GM21390 (cell line): Measurements from ENCODE around the gene MRPL49.
"Not testable (repeated sequence)": the region's sequence is repeated elsewhere in the genome, so short reads cannot be mapped to it uniquely, and the experiment has no call there.

Source experiments
- ATAC-seq: cut with Tn5 transposase; IDR thresholded peaks from one replicate; pipeline ENCODE4 v1.9.1; 2021; ENCODE audit not compliant: unreplicated experiment

MRPL49 gene

DNA sequence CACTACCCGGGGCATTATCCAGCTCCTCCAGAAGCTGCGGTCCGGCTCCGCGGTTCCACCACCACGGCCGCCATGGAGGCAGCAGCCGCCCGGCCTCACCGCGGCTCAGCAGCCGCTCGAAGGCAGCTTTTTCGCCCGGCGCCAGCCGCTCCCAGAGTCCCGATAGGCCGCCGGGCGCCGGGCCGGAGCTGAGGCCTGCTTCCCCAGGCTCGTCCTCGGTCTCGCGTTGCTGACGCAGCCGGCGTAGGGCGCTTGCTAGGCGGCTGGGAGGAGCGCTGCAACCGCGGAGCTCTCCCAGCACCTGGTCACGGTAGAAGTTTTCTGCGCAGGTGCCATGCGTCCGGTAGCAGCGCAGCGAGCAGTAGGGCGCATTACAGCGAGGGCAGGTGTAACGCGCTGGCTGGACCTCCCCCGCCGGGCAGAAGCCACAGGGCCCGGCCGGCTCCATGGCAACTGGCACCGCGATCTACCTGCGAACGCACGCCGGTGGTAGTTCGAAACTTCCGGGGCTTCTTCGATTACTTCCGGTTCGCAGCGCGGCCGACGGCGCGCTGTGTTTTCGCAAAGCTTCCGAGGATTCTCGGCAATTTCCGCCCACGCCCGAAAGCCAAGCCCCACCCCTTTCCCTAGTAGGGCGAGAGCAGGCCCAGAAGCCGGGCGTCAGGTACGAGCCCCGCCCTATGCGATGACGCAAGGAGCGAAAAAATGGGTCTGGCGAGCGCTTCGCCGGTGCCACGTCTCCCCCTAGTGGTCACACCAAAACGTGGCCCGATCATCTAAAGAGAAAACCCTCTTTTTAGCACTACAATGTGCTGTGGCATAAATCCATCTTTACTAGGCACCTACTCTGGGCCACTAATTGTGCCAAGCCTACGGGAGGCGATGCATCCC, 4.7 kb upstream of the MRPL49 start, which contains the start of gene ZNHIT2:
TSS of gene ZNHIT2 (minus strand) at position 496 of the 891 bp plus-strand sequence. CDS start at position 448, 48 bp downstream.
- peak; percentile 53 for ATAC-seq

DNA sequence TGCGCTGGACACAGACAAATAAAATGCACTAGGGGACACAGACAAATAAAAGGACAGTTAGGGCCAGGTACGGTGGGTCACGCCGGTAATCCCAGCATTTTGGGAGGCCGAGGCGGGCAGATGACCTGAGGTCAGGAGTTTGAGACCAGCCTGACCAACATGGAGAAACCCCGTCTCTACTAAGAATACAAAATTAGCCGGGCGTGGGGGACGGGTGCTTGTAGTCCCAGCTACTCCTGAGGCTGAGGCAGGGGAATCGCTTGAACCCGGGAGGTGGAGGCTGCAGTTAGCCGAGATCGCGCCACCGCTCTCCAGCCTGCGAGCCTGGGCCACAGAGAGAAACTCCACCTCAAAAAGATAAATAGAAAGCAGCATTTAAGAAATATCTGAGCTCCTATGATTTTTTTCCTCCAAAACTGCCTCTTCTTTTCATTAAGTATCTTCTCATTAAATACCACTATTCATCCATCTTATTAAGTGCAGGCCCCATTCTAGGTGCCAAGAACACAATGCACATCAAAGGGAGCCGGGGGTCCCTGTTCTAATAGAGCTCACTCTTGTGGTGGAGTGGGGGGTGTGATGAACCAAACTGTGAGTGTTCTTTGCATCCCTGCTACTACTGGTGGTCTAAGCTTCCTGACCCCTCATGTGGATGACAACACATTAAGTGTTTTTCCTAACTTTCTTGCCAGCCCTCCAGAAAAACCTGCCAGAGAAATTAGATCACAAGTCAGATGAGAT, 3.9 kb upstream of the MRPL49 start:
- no peak for ATAC-seq

DNA sequence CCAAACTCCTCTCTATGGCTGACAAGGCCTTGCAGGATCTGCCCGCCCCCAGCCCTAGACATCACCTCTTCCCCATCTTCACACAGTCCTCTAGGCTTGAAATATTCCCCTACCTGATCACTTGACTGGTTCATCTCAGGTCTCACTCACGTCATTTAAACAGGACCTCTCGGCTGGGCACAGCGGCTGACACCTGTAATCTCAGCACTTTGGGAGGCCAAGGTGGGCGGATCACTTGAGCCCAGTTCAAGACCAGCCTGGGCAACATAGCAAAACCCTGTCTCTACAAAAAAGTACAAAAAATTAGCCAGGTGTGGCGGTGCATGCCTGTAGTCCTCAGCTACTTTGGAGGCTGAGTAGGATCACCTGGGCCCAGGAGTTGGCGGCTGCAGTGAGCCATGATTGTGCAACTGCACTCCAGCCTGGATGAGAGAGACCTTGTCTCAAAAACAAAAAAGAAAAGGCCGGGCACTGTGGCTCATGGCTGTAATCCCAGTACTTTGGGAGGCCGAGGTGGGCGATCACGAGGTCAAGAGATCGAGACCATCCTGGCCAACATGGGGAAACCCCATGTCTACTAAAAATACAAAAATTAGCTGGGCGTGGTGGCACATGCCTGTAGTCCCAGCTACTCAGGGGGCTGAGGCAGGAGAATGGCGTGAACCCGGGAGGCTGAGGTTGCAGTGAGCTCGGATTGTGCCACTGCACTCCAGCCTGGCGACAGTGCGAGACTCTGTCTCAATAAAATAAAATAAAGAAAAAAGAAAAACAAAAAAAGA, 3.0 kb upstream of the MRPL49 start:
- ATAC-seq, result not testable (repeated sequence)

DNA sequence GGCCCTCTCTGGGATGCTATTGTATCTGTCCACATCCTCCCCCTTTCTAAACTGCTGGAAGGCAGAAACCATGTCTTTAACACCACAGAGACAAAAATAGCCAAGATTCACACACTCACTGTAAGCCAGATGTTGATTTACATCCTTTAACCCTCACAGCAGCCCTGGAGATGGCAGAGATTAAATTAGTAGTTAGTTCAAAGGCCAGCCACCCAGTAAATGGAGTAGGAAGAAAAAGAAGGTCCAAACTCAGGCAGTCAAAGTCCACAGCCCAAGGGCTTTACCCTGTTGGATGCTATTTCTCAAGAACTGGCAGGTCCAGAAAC, 2.5 kb upstream of the MRPL49 start:
- no peak for ATAC-seq

DNA sequence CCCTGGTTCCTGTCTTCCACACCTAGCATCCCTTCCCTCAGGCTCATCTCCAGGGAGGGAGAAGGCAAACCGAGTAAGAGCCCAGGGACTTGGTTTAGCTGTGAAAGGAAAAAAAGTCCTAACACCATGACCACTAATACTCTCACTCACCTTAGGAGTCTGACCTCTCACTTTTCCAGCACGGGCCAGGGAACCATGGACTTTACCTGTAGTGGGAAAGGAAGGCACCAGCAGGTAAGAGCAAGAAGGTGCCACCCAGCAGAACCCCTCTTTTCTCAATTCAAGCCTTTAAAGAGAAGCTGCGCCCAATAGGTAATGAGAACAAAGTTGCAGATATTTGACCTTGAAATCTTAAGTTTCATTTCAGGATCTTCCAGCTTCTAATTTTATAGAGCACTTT, 1.3 kb upstream of the MRPL49 start:
- no peak for ATAC-seq

DNA sequence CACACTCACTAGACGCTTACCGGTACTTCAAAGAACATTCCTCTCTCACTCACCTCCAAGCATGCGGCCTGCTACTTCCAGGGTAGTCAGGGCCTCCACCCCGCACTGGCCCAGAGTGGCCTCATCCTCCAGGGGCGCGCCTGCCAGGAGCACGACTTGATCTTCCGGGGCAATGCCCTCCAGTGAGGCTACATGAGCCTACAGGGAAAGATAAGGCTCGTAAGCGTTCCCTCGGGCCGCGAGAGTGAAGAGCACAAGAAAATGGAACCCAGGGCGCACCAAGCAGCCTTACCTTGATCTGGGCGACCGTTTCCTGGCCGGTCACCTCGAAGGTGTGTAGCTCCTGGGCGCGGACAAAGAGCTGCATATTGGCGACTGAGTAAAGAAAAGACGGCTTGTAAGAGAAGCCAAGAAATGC, 665 bp upstream of the MRPL49 start:
- ATAC-seq, result no peak

DNA sequence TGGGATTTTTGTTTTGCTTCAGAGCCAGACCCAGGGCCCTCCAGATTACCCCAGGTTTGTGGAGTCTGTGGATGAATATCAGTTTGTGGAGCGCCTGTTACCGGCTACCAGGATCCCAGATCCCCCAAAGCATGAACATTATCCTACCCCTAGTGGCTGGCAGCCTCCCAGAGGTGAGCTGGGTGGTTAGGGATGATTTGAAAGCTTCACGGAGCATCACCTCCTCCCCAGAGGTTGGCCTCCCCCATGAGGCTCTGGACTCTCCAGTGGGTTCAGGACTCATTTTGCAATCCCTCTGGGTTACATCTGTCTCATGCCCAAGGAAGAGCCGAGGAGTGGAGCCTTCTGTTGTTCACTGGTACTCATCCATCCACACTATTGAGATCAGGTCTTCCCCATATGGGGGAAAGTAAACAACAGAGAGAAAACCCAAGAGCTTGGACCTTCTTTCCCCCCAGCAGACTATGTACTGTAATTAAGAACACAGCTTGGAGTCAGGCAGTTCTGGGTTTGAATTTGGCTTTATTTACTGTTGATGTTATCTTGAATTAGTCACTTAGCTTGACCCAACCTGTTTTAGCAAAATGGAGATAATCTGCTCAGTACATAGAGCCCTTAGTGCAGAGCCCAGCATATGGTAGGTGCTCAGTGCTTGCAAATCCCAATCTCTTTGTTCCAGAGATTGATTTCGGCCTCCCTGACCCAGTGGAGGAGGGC, 2.5 kb downstream of the MRPL49 start:
- no peak for ATAC-seq

DNA sequence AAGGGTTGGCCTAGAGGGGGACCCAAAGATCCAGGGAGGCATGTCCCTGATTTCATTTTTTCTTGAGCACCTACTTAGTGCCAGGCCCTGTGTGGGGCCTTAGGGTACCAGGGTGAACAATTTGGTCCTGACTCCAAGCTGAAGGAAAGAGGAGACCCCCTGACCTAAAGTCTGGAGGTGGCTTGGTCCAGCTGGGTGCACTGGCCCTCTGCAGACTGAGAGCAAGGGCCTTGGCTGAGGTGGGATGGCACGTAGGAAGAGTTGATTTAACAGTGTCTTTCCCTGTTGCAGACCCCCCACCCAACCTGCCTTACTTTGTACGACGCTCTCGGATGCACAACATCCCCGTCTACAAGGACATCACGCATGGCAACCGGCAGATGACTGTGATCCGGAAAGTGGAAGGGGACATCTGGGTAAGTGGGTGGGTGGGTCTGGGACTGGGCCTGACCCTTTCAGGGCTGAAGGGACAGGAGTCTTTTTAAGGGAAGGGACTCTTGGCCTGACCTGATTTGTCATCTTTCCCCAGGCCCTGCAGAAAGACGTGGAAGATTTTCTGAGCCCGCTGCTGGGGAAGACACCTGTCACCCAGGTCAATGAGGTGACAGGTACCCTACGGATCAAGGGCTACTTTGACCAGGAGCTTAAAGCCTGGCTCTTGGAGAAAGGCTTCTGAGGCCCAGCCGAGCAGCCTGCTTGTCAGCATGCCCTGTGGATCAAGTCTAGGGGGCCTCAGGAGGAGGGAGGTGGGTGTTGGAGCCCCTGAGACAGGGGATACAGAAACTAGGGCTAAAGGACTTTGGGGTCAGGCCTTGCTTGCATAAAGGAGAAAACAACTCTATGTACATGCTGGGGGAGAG, 3.3 kb downstream of the MRPL49 start:
- no peak for ATAC-seq

DNA sequence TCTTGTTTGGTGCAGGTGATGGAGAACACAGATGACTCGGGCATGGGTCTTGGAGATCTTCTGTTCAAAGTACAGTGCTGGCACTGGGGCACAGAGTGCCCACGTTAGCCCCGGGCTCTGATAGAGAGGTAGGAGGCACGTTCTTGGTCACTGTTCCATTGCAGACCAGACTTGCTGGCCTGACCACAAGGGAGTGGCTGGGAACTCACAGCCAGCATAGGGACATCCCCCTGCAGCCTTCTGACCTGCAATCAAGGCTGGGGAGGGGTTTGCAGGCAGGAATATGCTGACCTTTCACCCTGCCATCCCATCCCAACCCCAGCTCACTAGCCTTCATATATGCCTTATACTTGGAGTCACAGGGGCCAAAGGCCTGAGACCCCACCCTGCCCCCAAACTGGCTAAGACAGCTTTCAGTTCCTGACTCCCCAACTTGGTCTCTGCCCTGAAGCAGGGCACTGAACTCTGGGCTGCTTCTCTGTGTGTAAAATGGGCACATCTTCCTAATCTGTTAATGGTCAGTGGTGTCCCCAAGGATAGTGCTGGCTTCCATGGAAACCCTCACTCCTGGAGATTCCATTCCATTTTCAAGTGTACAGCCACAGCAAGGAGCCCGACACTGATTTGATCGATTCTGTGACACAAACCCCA, 4.6 kb downstream of the MRPL49 start:
- no peak for ATAC-seq

DNA sequence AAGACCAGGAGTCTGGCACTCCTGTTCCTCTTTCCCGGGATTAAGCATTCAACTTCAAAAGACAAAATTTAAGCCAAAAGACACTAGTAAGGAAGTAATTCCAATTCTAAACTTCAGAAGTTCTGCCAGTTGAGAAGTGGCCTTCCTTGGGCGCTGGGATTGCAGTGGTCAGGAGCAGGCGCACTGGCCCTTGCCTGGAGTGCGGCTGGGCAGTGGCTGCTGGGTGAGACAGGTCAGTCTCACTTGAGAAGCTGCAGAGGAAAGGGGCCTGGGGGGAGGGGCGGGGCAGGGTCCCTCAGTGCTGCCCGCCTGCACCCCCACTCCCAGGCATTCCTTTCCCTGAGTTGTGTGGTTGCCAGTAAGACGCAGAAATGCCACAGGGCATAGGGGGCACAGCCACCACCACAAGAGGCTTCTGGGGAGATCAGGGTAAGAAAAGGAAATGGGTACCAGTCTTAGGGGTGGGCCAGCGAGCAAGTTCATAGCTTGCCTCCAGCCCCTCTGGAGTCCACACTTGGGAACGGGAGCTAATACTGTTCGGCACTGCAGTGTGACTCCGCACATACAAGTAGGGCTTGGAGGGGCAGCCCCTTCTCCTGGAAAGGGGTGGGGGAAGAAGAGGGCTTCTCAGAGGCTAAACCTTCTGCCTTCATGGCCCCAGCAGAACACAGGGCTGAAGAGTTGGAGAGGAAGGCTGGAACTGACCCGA, 5.5 kb downstream of the MRPL49 start:
- no peak for ATAC-seq

DNA sequence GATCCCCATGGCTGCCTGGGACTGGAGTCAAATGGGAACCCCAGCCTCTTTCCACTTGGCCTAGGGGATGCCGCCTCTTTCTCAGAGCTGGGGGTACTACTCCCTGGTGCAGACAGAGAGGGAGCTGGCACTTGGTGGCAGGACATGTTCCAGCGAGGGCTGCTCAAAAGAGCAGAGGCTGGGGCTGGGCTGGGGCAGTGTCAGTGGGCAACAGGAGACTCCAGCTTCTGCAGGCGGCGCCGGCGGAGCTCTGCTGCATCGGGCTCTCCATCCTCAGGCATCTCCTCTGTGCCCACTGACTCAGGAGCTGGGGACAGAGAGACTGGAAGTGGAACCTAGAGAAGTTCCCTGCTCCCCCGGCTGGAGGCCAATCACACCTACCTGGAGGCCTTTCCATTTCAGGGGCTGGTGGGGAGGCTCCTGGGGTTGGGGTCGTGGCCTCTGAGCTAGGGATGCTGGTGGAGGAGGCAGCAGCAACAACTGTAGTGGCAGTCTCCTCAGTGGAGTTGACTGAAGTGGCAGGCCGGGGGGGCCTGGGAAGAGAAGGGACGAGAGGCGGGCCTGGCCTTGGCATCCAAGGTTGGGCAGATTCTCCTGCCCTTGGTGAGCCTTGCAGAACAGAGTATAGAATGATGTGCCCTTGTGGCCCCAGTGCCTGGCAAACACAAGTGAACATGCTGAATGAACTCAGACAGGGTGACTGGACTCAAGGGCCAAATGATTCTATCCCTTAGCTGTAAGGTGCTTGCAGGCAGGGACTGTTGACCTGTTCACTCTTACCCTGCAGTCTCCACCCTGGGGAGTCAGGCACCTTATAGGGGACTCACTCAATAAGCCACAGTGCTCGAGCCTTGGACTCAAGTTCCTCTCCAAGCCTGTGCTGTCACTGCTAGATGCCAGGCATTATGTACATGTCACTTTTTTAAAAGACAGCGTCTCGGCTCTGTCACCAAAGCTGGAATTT, 6.3 kb downstream of the MRPL49 start:
- no peak for ATAC-seq

DNA sequence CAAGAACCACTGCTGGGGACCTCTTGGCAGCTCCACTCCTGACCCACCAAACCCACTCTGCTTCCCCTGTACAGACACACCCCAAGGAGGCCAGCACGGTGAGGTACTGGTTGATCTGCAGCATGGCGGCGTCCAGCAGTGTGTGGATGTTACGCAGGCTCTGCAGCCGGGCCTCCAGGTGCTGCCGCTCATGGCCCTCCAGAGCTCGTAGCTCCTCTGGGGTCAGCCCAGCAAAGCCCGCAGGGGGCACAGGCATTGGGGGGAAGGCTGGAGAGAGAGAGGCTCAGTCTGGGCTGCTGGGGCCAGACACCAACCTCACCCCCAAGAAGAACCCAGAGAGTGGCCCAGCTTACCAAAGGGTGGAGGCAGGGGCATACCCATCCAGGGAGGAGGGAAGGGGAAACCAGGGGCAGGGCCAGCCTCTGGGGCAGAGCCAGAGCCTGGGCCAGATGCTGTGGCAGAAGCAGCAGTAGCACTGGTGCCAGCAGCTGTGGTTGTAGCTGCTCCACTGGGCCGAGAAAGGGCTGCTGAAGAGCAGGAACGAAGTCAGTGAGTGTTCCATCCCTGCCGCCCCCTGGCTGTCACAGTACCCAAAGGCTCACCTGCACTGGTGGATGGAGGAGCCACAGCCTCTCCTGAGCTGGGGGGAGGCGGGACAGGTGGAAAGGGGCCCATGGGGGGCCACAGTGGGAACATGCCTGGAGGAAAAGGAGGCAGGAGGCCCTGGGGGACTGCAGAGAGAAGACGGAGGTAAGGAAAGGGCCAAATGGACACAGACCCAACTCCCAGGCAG, 7.7 kb downstream of the MRPL49 start:
- ATAC-seq, result no peak

DNA sequence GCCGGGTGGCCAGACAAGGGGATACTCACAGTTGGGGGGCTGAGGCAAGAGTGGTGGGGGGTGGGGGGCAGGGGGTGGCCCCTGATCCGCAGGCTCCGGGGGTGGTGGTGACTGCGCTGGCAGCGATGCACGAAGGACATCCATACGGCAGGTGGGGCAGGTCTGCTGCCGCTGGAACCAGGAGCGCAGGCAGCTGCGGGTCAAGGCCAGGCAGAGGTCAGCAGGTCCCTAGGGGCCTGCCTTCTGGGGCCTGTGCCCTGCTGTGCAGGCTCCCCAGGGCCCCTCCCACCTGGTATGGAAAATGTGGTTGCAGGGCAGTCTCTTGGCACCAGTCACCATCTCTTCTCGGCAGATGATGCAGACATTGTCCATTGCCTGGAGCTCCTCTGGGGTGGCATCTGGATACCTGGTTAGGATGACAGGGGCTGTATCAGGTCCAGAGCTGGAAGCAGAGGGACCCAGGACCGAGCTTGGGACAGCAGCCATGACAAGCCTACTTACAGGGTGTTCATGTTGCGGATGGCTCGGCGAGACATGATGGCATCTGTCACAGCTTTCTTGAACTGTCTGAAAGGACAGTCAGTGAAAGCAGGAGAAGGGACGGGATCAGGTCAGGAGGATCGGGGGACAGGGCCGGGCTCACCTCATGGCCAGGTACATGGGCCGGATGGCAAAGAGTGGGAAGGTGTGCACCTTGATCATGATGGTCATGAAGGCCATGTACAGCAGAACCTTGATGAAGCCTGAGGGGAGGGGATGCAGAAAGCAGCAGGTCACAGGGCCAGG, 8.7 kb downstream of the MRPL49 start:
- ATAC-seq, result no peak

DNA sequence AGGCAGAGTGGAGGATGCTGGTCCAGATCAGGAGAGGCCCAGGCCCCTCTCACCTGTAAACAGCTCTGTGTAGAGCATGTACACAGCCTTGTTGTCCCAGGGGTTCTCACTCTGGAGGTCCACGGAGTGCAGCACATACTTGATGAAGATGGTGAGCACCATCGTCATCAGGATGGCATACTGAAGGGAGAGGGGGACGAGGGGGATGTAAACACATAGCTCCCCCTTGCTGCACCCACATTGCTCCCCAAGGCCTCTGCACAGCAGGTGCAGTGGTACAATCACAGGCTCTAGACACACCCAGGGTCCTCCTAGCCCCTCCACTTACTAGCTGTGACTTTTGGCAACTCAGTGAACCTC, 9.3 kb downstream of the MRPL49 start:
- no peak for ATAC-seq

DNA sequence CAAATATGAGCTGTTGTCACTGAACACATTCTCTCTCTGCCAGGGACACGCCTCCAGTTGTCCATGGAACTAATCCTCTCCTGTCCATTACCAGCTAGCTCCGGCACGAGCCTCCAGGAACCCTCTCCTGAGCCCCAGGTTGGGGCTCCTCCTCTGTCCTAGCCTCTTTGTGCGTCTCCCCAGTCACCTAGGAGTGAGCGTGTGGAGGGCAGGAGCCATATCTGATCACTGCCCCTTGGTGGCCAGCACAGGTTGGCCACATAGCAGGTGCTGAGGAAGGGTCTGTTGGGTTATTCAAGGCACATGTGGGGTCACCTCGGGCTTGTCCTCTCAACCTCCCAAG, 9.7 kb downstream of the MRPL49 start:
- no peak for ATAC-seq

DNA sequence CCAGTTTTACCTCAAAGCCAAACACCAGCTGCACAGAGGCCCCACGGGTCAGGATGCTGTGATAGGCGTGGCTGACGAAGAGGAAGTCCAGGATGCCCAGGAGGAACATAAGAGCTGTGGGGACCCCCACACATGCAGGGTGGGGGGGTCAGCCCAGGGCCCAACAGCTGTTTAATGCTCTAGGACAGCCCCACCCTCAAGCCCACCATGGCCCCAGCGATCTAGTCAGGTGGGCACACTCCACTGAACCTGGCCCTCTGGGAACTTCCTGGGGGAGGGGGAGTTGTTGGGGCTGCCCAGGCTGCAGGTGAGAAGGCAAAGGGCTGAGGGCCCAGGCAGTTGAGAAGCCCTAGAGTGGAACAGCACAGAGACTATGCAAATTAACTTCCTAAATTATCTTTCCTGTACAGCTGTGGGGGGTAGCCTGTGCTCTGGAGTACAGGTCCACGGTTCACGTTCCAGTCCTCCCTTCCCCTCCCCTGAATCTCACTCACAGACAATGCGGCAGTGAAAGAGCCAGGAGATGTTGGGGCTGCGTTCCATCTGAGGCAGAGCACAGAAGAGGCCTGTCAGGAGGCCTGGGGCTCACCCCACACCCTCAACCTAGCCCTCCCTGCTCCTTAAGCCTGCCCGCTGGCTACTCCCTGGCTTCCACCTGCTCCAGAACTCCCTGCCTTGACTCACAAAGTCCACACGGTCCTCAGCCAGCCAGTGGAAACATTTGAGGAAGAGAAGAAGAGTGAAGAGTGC, 10.3 kb downstream of the MRPL49 start:
- peak; percentile 46 for ATAC-seq
